K562 (cell line): ENCODE results near the gene C1orf174. TPM values are rescaled to one million over a fixed set of nuclear protein-coding genes. Genes with fewer than 3 reads are reported as not detected.

Experiments used
- ATAC-seq: fragments of 200-7000 bp; cut with Tn5 transposase; 3 replicates; pipeline ENCODE4 v1.9.1; 2020; ENCODE audit warnings: moderate library complexity
- BruUV-seq: library from RNA; stranded (reverse); fragments of 400-500 nt; replicated peaks from 2 replicates; lab custom pipeline; 2021; lab: Mats Ljungman, UMichigan
- CTCF ChIA-PET: fragments of 300-600 bp; formaldehyde crosslinking; extraction: SDS; loops from one replicate; lab custom pipeline; 2021; ENCODE audit warnings: low intra/inter-chr PET ratio; lab: Yijun Ruan, JAX
- POLR2A ChIA-PET: fragments of 300-600, 350-650 bp; sonication (Branson Sonifier 250); formaldehyde crosslinking; extraction: SDS; loops from one replicate; lab custom pipeline; 2021; ENCODE audit warnings: antibody characterized with exemption, inconsistent platforms; lab: Yijun Ruan, JAX
- DNase-seq, 4 experiments: peaks; one replicate each; pipeline versions ENCODE4 v3.0.0 to v3.0.0-alpha.2; 2011 to 2018; ENCODE audit warnings: low spot score in 3 of 4, mixed read lengths in 3 of 4; ENCODE audit errors: extremely low read depth in 1 of 4
- FAIRE-seq: peaks from 2 replicates; lab custom pipeline; 2011; peaks lifted over from hg19 to GRCh38; lab: Jason Lieb, UNC
- H2AFZ ChIP-seq: 2 replicates; pipeline ENCODE4 v1.6.0; 2011; ENCODE audit warnings: low read depth, low read length, control low read depth, inconsistent platforms
- H3K27ac ChIP-seq: fragments of 200-600 bp; 3 replicates; pipeline ENCODE4 v1.8.0; 2011; ENCODE audit warnings: low read depth, mild to moderate bottlenecking, control low read depth, inconsistent platforms, low read length, moderate library complexity, mixed read lengths; ENCODE audit errors: extremely low read depth
- H3K27me3 ChIP-seq, 2 experiments: fragments of 300-600 bp in 1 of 2; 2 replicates in 1 of 2; 3 replicates in 1 of 2; pipeline versions ENCODE4 v1.6.0 to v1.8.0; 2011; ENCODE audit warnings: inconsistent platforms in 2 of 2, low read length in 2 of 2, mild to moderate bottlenecking in 1 of 2, mixed read lengths in 1 of 2, moderate library complexity in 1 of 2; ENCODE audit not compliant: control insufficient read depth in 2 of 2, insufficient read depth in 2 of 2
- H3K36me3 ChIP-seq: fragments of 300-600 bp; 3 replicates; pipeline ENCODE4 v1.8.0; 2011; ENCODE audit warnings: mild to moderate bottlenecking, low read length, inconsistent platforms; ENCODE audit not compliant: control insufficient read depth, insufficient read depth
- H3K4me1 ChIP-seq, 2 experiments: fragments of 200-600 bp in 1 of 2; replicated peaks in 1 of 2; 2 replicates in 1 of 2; 3 replicates in 1 of 2; pipeline versions ENCODE4 v1.5.1 to v1.8.0; 2011; ENCODE audit warnings: inconsistent platforms in 2 of 2, low read length in 2 of 2, mild to moderate bottlenecking in 1 of 2, mixed read lengths in 1 of 2, moderate library complexity in 1 of 2; ENCODE audit not compliant: control insufficient read depth in 2 of 2, insufficient read depth in 2 of 2
- H3K4me2 ChIP-seq: 2 replicates; pipeline ENCODE4 v1.6.1; 2011; ENCODE audit warnings: low read length, control low read depth, inconsistent platforms, mixed read lengths; ENCODE audit not compliant: insufficient read depth
- H3K4me3 ChIP-seq: fragments of 200-600 bp; sonication (generic), shearing (Covaris generic); 2 replicates; pipeline ENCODE4 v1.5.1; 2016; ENCODE audit warnings: control low read depth, inconsistent platforms
- H3K79me2 ChIP-seq: fragments of 200-600 bp; 3 replicates; pipeline ENCODE4 v1.8.0; 2011; ENCODE audit warnings: low read length, inconsistent platforms; ENCODE audit not compliant: control insufficient read depth, insufficient read depth
- H3K9ac ChIP-seq, 2 experiments: 2 replicates each; pipeline versions ENCODE4 v1.6.0 to v1.6.1; 2011; ENCODE audit warnings: low read depth in 2 of 2, low read length in 2 of 2, control low read depth in 1 of 2, inconsistent platforms in 1 of 2, mild to moderate bottlenecking in 1 of 2, mixed read lengths in 1 of 2; ENCODE audit not compliant: insufficient read depth in 1 of 2
- H3K9me1 ChIP-seq: one replicate; pipeline ENCODE4 v1.6.0; 2011; ENCODE audit warnings: inconsistent platforms, mild to moderate bottlenecking, low read length, moderate library complexity; ENCODE audit not compliant: control insufficient read depth, insufficient read depth
- H3K9me3 ChIP-seq: replicated peaks from 2 replicates; pipeline ENCODE4 v1.5.1; 2011; ENCODE audit warnings: low read depth, low read length, inconsistent platforms; ENCODE audit not compliant: control insufficient read depth, insufficient read depth
- H4K20me1 ChIP-seq: replicated peaks from 2 replicates; pipeline ENCODE4 v1.6.1; 2011; ENCODE audit warnings: low read length, inconsistent platforms, mixed read lengths; ENCODE audit not compliant: control insufficient read depth, insufficient read depth
- BRF1 ChIP-seq: IDR thresholded peaks from 3 replicates; pipeline ENCODE4 v1.6.1; 2011; ENCODE audit warnings: borderline replicate concordance, mild to moderate bottlenecking; ENCODE audit not compliant: insufficient read length; ENCODE audit errors: extremely low read depth
- ELF2 ChIP-seq: fragments of 250-450 bp; sonication (Bioruptor Pico); IDR thresholded peaks from 2 replicates; pipeline ENCODE4 v1.5.0; 2021; ENCODE audit warnings: mild to moderate bottlenecking
- LARP7 ChIP-seq: fragments of 450-650 bp; IDR thresholded peaks from 2 replicates; pipeline ENCODE4 v1.6.1; 2016
- NFXL1 ChIP-seq: fragments of 450-650 bp; formaldehyde crosslinking; IDR thresholded peaks from 2 replicates; pipeline ENCODE4 v1.4.0; 2021; ENCODE audit warnings: mild to moderate bottlenecking
- OTX1 ChIP-seq: fragments of 450-650 bp; formaldehyde crosslinking; IDR thresholded peaks from 2 replicates; pipeline ENCODE4 v1.4.0; 2022; ENCODE audit warnings: mild to moderate bottlenecking
- POLR2A ChIP-seq: fragments of 450-650 bp; conservative IDR thresholded peaks from 2 replicates; pipeline ENCODE4 v1.6.1; 2016
- PTTG1 ChIP-seq: fragments of 450-650 bp; IDR thresholded peaks from 2 replicates; pipeline ENCODE4 v1.6.1; 2016; ENCODE audit warnings: low read depth, mild to moderate bottlenecking, missing genetic modification characterization, missing compliant biosample characterization
- ZBTB43 ChIP-seq: sonication (generic); formaldehyde crosslinking; IDR thresholded peaks from 2 replicates; pipeline ENCODE4 v1.8.0; 2023; ENCODE audit warnings: mild to moderate bottlenecking, missing genetic modification reagents
- ZNF140 ChIP-seq: fragments of 250-450 bp; sonication (Bioruptor Pico); IDR thresholded peaks from 2 replicates; pipeline ENCODE4 v1.8.0; 2021; ENCODE audit warnings: moderate library complexity, mild to moderate bottlenecking, inconsistent platforms
- ZNF586 ChIP-seq: fragments of 450-650 bp; formaldehyde crosslinking; conservative IDR thresholded peaks from 2 replicates; pipeline ENCODE4 v1.4.0; 2020; ENCODE audit warnings: mild to moderate bottlenecking, moderate library complexity
- ZNF778 ChIP-seq: fragments of 450-650 bp; formaldehyde crosslinking; IDR thresholded peaks from 2 replicates; pipeline ENCODE4 v1.4.0; 2020; ENCODE audit warnings: mild to moderate bottlenecking, moderate library complexity
- WGBS: fragments of 100-300 bp; shearing (Covaris generic); methylation state at CpG from one replicate; pipeline ENCODE4 v1.1.6; 2016; ENCODE audit warnings: low coverage, mixed read lengths; ENCODE audit not compliant: insufficient coverage; ENCODE audit errors: missing lambda C conversion rate; 5-methylcytosine and 5-hydroxymethylcytosine counted together
- in situ Hi-C: fragments of 300-500 bp; cut with MboI; formaldehyde crosslinking; loops from 4 replicates; pipeline ENCODE4 v1.15.0; 2018; ENCODE audit warnings: inconsistent platforms, mixed read lengths
- intact Hi-C: fragments of 100-400 bp; cut with micrococcal nuclease; formaldehyde crosslinking; loops from 2 replicates; pipeline ENCODE4 v1.14.2; 2022
- polyA plus RNA-seq, 8 experiments: library from polyadenylated mRNA; depleted of rRNA in 4 of 8; stranded (reverse) in 5 of 8; unstranded in 3 of 8; fragments of >200 nt; fragmentation: Nextera tagmentation in 2 of 8; fragmentation: Illumina TruSeq in 1 of 8; extraction: Ambion mirVana in 2 of 8; extraction: Trizol in 1 of 8; gene quantifications; 2 replicates each; pipeline versions ENCODE4 v1.2.1 to v1.2.3, GENCODE V29; 2011 to 2014; ENCODE audit warnings: inconsistent platforms in 1 of 8, missing spikeins in 1 of 8
- total RNA-seq, 7 experiments: library from RNA; depleted of rRNA in 6 of 7; stranded (reverse); fragments of >200 nt in 6 of 7; fragmentation: Illumina TruSeq in 2 of 7; extraction: Trizol in 2 of 7; gene quantifications; 2 replicates each; pipeline versions ENCODE4 v1.2.1 to v1.2.3, GENCODE V29; 2011 to 2021; ENCODE audit warnings: low replicate concordance in 1 of 7

The C1orf174 gene
- total and polyA plus RNA-seq, 9 of the 15 experiments (the other 6 are each of a cell fraction or from before 2014, with no cell fraction given) = 38.5 to 64.9 (median 45.4) TPM

- H3K9me1 ChIP-seq = no peaks in the 10 kb centered on the region
- ATAC-seq (no peak; the same call in 2 of the 3 replicates), DNase-seq (no peak), FAIRE-seq (no peak)
- H2AFZ ChIP-seq = no peak overlapping the region
- H3K4me3 ChIP-seq = no peak overlapping the region
- in situ Hi-C loops (no loop called here), intact Hi-C loops (no loop called here)
- no peaks in the 10 kb centered on the region for H3K9me3 ChIP-seq
- H3K9ac ChIP-seq = peak overlapping the region in 1 of 2 experiments; percentile 68; a peak in 2 of 4 replicates
- CTCF ChIA-PET = no interaction called here
- no TSS peak for BruUV-seq
- H4K20me1 ChIP-seq = peaks cover 6% of the 10 kb centered on the region; the same call in 1 of the 2 replicates
- peaks cover 0 to 3% of the 10 kb centered on the region in 2 experiments; a peak in 1 of 5 replicates for H3K4me1 ChIP-seq
- no peak overlapping the region for H3K4me2 ChIP-seq
- POLR2A ChIA-PET = interaction anchor here (0.6 to 2.8 kb wide), 3 partner anchors 11 to 751 kb away, joined by 5 to 12 read pairs (median 5); partner anchors contain the start of gene C1orf174
- peaks cover 8% of the 10 kb centered on the region for H3K79me2 ChIP-seq
- H3K27ac ChIP-seq = no peak overlapping the region
- TF ChIP-seq POLR2A = peak; percentile 36; the same call in 1 of the 2 replicates
- no peak for TF ChIP-seq ZNF140 (CRISPR knock-in tag)
- no peak for TF ChIP-seq OTX1 (CRISPR knock-in tag)
- TF ChIP-seq, all 486 proteins: peak for 1
- WGBS = 93% methylated on average over 15 of the region's 15 CpGs
- no peaks in the 10 kb centered on the region for H3K27me3 ChIP-seq
- peaks cover 82% of the 10 kb centered on the region for H3K36me3 ChIP-seq
Measured at GRCh38 chr1:3888301-3888700, 11.8 kb downstream of the C1orf174 start.

GRCh38 chr1:3886691-3887090, 13.4 kb downstream of the C1orf174 start:
- 92% methylated on average over 8 of the region's 8 CpGs for WGBS

More at GRCh38 chr1:3886691-3887090, 13.4 kb downstream of the C1orf174 start:
- H3K4me1 ChIP-seq = peaks cover 0 to 3% of the 10 kb centered on the region in 2 experiments; a peak in 1 of 5 replicates
- no peak overlapping the region for H3K4me2 ChIP-seq
- no peak for ATAC-seq
- H3K9me3 ChIP-seq = no peaks in the 10 kb centered on the region
- TF ChIP-seq BRF1 (no peak), ELF2 (CRISPR knock-in tag) (no peak), LARP7 (no peak), ZNF586 (no peak), ZNF778 (CRISPR knock-in tag) (no peak), PTTG1 (no peak), NFXL1 (CRISPR knock-in tag) (no peak), ZBTB43 (no peak)
- TF ChIP-seq, all 486 proteins: peak for 0
- Histone ChIP-seq H4K20me1 (peaks cover 6% of the 10 kb centered on the region; the same call in 1 of the 2 replicates), H3K27me3 (no peaks in the 10 kb centered on the region), H3K9ac (no peak overlapping the region), H3K27ac (no peak overlapping the region), H3K36me3 (peaks cover 74% of the 10 kb centered on the region), H3K79me2 (no peaks in the 10 kb centered on the region), H3K9me1 (no peaks in the 10 kb centered on the region), H3K4me3 (no peak overlapping the region), H2AFZ (no peak overlapping the region)
- DNase-seq (no peak), FAIRE-seq (no peak)
- in situ Hi-C loops (no loop called here), intact Hi-C loops (no loop called here)
- no TSS peak for BruUV-seq
- ChIA-PET POLR2A (interaction anchor here (1.0 to 2.8 kb wide), 5 partner anchors 9 to 17 kb away, joined by 3 to 12 read pairs (median 3); partner anchors contain the start of gene C1orf174), CTCF (no interaction called here)
